ENCODE data around the gene NEURL1.
"Not testable (repeated sequence)": the region's sequence is repeated elsewhere in the genome, so short reads cannot be mapped to it uniquely, and the experiment has no call there.

Gene NEURL1

DNA sequence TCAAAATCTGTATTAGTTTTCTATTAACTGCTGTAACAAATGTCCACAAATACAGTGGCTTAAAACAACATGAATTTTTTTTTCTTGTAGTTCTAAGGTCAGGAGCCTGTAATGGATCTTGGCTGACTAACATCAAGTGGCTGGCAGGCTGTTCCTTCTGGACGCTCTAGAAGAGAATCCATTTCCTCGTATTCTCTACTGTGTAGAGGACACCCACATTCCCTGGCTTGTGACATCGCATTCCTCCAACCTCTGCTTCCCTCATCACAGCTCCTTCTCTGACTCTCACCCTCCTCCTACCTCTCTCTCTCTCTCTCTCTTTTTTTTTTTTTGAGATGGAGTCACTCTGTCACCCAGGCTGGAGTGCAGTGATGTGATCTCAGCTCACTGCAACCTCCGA lies 30.0 kb upstream of the NEURL1 start:
- DNase-seq (ENCODE audit: low read depth) = no peak

- DNase-seq (ENCODE audit: low read depth) = no peak
Observed at GRCh38 chr10:103465411-103466179, 27.9 kb upstream of the NEURL1 start.

GRCh38 chr10:103466734-103467133 lies 26.8 kb upstream of the NEURL1 start:
- no peak for DNase-seq (ENCODE audit: low read depth)

DNA sequence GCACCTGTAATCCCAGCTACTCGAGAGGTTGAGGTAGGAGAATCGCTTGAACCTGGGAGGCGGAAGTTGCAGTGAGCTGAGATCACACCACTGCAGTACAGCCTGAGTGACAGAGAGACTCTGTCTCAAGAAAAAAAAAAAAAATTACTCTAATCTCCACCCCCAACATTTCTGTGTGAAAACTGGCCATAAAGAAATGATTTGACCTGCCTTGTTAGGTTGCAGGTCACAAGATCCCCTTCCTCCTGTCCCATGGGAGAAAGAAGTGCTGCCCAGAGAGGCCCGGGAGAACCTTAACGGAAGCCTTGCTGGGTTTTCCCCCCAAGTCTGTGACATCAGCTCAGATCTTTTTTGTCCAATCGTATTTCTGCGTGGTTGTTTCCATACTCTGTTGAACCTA lies 26.1 kb upstream of the NEURL1 start:
- no peak for DNase-seq (ENCODE audit: low read depth)

GRCh38 chr10:103469201-103469600 lies 24.3 kb upstream of the NEURL1 start:
- no peak for DNase-seq (ENCODE audit: low read depth)

- no peak for DNase-seq (ENCODE audit: low read depth)
Observed at GRCh38 chr10:103470761-103471653, 22.5 kb upstream of the NEURL1 start.

DNA sequence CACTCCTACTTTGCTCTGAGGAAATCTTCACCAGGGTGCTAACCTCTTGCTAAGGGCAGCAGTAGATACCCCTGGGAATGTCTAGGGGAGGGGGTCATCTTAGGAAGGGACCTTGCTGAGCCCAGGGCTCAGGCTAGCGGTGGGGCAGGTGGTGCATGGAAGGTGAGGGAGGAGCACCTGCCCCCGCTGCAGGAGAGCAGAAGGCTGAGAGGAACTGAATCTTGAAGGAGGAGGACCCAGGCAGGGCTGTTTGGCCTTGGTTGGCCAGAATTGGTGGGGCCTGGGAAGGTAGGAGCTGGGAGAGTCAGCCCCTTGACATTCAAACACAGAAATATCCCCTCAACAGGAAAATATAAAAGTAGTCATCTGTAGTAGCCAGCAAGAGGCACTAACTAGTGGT lies 21.5 kb upstream of the NEURL1 start:
- DNase-seq (ENCODE audit: low read depth) = no peak

DNA sequence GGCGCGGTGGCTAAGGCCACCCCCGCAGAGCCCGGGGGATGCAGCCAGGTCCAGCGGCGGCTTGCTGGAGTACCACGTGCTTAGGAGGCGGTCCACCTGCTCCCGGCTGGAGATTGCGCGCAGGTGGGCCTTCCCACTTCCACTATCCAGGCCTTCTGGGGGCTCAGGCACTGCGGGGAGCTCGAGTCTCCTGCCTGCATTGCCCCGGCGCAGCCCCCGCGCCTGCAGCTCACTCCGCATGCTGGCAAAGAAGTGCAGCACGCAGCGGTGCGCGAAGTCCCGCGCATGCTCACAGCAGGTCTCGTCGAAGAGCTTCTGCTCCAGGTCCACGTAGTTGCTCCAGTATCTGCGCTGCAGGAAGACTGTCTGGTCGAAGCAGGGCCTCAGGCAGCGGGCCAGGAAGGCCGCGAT lies 20.2 kb upstream of the NEURL1 start:
- DNase-seq (ENCODE audit: low read depth) = no peak

DNA sequence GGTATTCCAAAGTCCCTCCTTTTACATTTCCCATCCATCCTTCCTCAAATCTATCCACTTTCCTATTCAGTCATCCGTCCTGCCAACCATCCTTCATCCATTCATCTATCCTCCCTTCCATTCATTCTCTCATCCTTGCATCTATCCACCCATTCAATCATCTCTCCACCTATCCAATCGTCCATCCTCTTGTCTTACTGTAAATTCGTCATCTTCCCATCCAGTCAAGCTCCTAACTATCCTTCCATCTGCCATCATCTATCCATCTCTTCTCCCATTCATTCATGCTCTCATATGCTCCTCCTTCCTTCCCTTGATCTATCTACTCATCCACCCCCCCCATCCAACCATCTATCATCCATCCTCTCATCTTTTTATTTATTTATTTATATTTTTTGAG lies 19.4 kb upstream of the NEURL1 start:
- no peak for DNase-seq (ENCODE audit: low read depth)

- DNase-seq (ENCODE audit: low read depth) = no peak
Observed at GRCh38 chr10:103475437-103475836, 18.1 kb upstream of the NEURL1 start.

GRCh38 chr10:103476046-103476768 lies 17.3 kb upstream of the NEURL1 start:
- DNase-seq (ENCODE audit: low read depth) = no peak

GRCh38 chr10:103478671-103479070 lies 14.8 kb upstream of the NEURL1 start:
- DNase-seq (ENCODE audit: low read depth) = no peak

DNA sequence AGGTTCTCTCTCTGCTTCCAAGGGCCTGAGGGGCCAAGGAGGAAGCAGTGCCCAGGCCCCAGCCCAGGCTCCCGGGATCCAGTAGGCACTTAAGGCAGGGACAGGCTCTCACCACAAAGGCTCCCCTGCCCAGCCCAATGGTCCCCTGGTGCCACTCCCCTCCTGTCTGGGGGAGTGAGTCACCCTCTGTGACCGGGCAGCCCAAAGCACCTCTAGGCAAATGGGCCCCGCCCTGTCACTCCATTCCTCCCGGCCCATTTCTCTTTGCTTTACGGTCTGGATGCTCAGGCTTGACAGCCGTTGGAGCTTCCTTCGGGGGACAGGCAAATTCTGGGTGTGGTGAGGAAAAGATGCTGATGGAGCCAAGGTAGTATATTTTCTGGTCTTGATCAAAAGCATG lies 14.4 kb upstream of the NEURL1 start, which contains the start of gene CALHM3:
Gene CALHM3 (minus strand): TSS at position 106 of the 400 bp plus-strand sequence. CDS start 208 bp downstream, outside the sequence.
- DNase-seq (ENCODE audit: low read depth) = no peak

DNA sequence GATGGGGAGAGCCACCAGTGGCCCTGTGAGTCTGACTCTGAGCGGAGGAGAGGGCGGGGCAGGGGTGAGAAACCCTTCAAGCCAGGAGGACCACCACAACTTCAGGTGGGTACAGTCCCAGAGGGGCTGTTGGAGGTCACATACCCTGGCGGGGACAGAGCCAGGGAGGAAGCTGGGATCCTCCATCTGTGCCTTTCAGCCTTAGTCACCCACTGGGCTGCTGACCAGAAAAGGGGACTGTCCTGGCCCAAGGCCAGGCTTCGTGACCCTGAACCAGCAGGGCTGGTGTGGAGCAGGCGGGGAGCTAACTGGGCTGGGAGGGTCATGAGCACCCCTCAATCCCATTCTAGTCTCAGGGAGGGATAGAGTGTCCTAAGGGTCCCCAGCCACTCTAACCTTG lies 13.0 kb upstream of the NEURL1 start:
- no peak for DNase-seq (ENCODE audit: low read depth)

DNA sequence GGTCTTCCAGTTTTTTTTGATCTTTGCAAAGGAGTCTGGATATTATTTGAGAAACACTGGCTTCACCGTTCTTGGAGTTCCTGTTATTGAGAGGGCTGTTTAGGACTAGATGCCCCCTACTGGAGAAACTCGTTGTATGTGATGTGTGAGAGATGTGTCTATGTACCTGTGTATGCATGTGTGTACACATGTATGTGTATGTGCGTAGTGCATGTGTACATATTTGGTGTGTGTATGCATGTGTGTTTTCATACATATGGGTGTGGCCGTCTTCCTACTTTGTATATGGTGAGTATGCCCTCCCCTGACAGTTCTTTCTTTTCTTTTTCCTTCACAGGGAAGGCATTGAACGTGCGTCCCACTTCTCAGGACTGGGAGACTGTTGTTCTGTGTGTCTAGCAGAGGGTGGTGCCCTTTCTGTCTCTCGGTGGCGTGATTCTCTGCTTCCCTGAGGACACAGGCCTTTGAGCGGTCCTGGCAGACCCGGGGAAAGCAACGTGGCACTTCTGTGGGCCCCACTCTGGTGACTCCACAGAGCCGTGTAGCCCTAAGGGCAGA lies 11.5 kb upstream of the NEURL1 start:
- DNase-seq (ENCODE audit: low read depth) = peak; percentile 63

- DNase-seq (ENCODE audit: low read depth) = not testable (repeated sequence)
Observed at GRCh38 chr10:103486635-103487409, 6.7 kb upstream of the NEURL1 start.

- DNase-seq (ENCODE audit: low read depth) = no peak
Observed at GRCh38 chr10:103487410-103487708, 6.1 kb upstream of the NEURL1 start.

DNA sequence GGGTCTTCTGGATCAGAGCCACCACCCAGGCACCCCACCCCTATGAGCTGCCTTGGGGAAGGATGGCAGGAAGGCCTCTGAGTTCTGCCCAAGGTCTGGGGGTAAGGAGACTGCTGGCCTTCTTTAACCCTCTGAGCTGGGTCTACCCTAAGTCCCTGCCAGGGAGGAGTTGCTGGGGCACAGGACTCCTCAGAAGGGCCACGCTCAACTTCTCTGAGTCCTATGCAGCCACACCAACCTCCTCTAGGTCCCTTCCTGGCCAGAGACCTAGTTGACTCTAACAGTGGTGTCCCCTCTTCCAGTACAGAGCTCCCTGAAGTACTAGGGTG lies 2.6 kb upstream of the NEURL1 start:
- DNase-seq (ENCODE audit: low read depth) = no peak

DNA sequence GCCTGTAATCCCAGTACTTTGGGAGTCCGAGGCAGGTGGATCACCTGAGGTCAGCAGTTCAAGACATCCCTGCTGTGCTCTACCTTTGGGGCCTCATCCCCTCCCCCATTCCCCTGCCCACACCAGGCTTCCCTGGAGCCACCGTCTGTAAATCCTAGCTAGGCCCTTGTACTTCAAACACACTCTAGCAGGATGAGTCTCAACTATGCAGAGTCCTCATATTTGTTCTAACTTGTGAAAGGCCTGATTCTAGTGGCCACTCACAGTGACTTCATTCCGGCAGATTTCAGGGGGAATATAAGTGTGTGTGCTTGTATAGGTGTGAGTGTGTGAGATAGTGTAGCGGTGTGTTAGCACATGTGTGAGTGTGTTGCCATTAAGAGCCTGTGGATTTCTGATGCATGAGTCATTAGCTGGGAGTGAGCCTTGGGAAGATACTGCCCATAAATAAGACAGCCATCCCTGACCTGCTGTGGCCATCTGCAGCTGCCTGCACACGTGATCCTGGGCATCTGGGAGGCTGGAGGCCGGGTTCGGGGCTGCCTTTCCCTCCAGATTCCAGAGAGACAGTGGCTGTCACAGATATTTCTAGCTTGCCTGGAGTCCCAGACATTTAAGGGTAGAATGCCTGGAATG lies 1.7 kb upstream of the NEURL1 start:
- peak; percentile 78 for DNase-seq (ENCODE audit: low read depth)

DNA sequence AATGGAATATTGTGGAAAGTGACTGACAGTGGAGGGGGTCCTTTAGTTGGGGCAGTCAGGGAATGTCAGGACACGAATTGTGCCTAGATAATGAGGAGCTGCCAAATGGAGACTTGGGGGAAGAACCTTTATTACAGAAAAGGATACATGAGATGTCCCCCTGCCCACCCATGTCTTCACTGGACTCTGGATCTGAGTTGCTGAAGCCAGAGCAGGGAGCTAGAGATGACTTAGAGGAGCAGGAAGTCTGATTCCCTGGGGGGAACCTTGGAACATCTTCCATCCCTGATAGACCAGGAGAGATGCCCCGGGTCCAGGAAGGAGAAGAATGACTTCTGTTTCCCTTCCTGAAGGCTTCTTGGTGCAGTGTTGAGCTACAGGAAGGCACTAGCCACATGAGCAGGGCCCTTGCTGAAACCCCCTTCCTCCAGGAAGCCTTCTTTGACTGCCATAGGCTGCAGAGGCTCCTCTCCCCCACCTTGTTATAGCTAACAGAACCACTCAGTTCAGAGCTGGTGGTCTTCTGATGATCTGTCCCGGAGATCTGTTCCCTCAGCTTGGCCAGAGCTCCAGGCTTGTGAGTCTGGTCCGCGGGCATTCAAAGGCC lies 747 bp upstream of the NEURL1 start:
- DNase-seq (ENCODE audit: low read depth) = no peak

Data from fibroblast of the conjunctiva (primary cell).